Neural crest cell (in vitro differentiated cells): ENCODE results near the gene CEP68. TPM values are rescaled to one million over a fixed set of nuclear protein-coding genes. Genes with fewer than 3 reads are reported as not detected.

Source experiments
- DNase-seq: peaks from one replicate; pipeline ENCODE4 v3.0.0; 2021; ENCODE audit warnings: low read depth, mixed read lengths, low spot score
- H3K27ac Mint-ChIP-seq: one replicate; pipeline ENCODE4 v1.8.0; 2021; ENCODE audit warnings: mild to moderate bottlenecking, mixed read lengths; ENCODE audit not compliant: unreplicated experiment
- H3K27me3 Mint-ChIP-seq: 2 replicates; pipeline ENCODE4 v1.8.0; 2021; ENCODE audit warnings: low read depth, mild to moderate bottlenecking, mixed read lengths
- H3K36me3 Mint-ChIP-seq: 2 replicates; pipeline ENCODE4 v1.8.0; 2021; ENCODE audit warnings: low read depth, mild to moderate bottlenecking, mixed read lengths
- H3K4me1 Mint-ChIP-seq: 2 replicates; pipeline ENCODE4 v1.8.0; 2021; ENCODE audit warnings: mixed read lengths
- H3K4me3 Mint-ChIP-seq: one replicate; pipeline ENCODE4 v1.8.0; 2021; ENCODE audit warnings: mild to moderate bottlenecking, mixed read lengths
- H3K9me3 Mint-ChIP-seq: 2 replicates; pipeline ENCODE4 v1.8.0; 2021; ENCODE audit warnings: mixed read lengths
- total RNA-seq: library from RNA; stranded (reverse); gene quantifications from 2 replicates; pipeline ENCODE4 v1.2.1, GENCODE V29; 2021
- TF ChIP-seq, protein P1 (sequence below): fragments of 200-600 bp; sonication (generic); conservative IDR thresholded peaks from 2 replicates; pipeline ENCODE4 v1.5.0; 2021; ENCODE audit warnings: antibody characterized with exemption, mild to moderate bottlenecking

Gene CEP68
- total RNA-seq, 1 donor from 2014 or later: 25.0 TPM

GRCh38 chr2:65049010-65049639, 7.1 kb upstream of the CEP68 start:
- H3K4me1 Mint-ChIP-seq: peaks cover 9% of the 10 kb centered on the region
- no peak overlapping the region for H3K4me3 Mint-ChIP-seq
- H3K27ac Mint-ChIP-seq: no peak overlapping the region
- peaks cover 2% of the 10 kb centered on the region for H3K9me3 Mint-ChIP-seq
- DNase-seq: no peak
- TF ChIP-seq, protein P1, sequence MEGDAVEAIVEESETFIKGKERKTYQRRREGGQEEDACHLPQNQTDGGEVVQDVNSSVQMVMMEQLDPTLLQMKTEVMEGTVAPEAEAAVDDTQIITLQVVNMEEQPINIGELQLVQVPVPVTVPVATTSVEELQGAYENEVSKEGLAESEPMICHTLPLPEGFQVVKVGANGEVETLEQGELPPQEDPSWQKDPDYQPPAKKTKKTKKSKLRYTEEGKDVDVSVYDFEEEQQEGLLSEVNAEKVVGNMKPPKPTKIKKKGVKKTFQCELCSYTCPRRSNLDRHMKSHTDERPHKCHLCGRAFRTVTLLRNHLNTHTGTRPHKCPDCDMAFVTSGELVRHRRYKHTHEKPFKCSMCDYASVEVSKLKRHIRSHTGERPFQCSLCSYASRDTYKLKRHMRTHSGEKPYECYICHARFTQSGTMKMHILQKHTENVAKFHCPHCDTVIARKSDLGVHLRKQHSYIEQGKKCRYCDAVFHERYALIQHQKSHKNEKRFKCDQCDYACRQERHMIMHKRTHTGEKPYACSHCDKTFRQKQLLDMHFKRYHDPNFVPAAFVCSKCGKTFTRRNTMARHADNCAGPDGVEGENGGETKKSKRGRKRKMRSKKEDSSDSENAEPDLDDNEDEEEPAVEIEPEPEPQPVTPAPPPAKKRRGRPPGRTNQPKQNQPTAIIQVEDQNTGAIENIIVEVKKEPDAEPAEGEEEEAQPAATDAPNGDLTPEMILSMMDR: no peak
- peaks cover 13% of the 10 kb centered on the region for H3K36me3 Mint-ChIP-seq
- H3K27me3 Mint-ChIP-seq: no peaks in the 10 kb centered on the region

DNA sequence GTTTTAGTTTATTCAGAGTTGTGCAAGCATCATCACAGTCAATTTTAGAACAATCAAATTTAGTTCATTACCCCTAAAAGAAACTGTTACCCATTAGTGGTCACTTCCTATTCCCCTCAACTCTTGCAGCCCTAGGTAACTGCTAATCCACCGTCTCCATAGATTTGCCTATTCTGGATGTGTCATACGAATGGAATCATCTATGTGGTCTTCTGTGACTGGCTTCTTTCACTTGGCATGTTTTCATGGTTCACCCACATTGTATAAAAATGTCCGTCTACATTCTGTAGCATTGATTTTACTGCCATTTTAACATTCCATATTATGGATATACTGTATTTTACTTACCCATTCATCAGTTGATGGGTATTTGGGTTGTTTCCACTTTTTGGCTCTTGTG, 5.3 kb upstream of the CEP68 start:
- Mint-ChIP-seq H3K36me3 (peaks cover 6% of the 10 kb centered on the region), H3K9me3 (peaks cover 2% of the 10 kb centered on the region)
- TF ChIP-seq, protein P1: no peak

DNA sequence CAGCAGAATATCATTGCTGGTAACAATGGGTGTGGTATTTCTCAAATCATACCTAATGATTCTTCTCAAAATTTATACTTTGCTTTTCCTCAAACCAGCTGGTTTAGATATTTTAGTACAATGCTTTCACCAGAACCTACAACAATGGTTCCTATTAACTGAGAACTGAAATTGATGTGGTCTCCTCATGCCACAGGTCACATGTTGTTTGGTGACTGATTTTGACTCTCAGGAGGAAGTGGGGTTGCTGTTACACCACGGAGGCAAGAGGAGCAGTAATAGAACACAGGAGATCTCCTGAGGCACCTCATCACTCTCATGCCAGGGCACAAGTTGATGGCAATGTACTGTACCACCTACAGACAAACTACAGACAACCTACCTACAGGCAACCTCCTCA, 3.0 kb upstream of the CEP68 start:
- TF ChIP-seq, protein P1: no peak
- Mint-ChIP-seq H3K4me1 (peaks cover 26% of the 10 kb centered on the region), H3K9me3 (peaks cover 2% of the 10 kb centered on the region), H3K4me3 (peak overlapping the region; percentile 44), H3K27me3 (no peaks in the 10 kb centered on the region), H3K27ac (no peak overlapping the region), H3K36me3 (peaks cover 3% of the 10 kb centered on the region)
- no peak for DNase-seq

More for the DNA sequence above, 5.3 kb upstream of the CEP68 start:
- no peak for DNase-seq
- H3K4me3 Mint-ChIP-seq: no peak overlapping the region
- no peaks in the 10 kb centered on the region for H3K27me3 Mint-ChIP-seq
- H3K27ac Mint-ChIP-seq: no peak overlapping the region
- peaks cover 13% of the 10 kb centered on the region for H3K4me1 Mint-ChIP-seq

DNA sequence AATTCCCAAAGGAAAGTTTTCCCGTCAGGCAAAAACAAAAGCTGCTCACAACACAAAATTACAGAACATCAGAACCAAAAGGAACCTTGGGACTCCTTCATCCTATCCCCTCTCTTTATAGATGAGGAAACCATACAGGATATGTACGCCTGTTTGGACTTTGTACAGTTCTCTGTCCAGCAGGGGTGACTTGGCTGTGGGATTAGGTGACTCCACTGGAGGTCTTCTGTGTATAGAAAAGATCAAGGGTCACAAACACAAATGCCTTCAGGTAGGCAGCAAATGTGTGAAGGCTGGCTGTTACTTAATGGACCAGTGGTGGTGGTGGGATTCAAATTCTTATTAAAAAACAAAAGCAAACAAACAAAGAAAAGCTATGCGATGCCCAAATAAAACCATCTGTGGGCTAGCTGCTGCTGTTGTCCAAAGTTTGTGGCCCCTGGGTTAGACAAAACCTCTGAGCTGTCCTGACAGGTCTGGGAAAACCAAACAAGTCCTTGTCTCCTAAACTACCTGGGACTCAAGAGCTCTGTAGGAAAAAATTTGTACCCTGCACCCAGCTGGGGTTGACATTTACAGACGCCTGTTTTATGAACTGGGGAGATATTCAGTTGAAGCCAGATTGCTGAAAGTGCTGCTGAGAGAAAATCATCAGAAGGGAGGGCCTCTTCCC, 1.3 kb upstream of the CEP68 start:
- Mint-ChIP-seq H3K9me3 (peaks cover 2% of the 10 kb centered on the region), H3K4me3 (peak overlapping the region; percentile 98), H3K36me3 (peaks cover 3% of the 10 kb centered on the region), H3K27me3 (no peaks in the 10 kb centered on the region), H3K27ac (no peak overlapping the region), H3K4me1 (peaks cover 40% of the 10 kb centered on the region)
- TF ChIP-seq, protein P1: no peak
- no peak for DNase-seq

DNA sequence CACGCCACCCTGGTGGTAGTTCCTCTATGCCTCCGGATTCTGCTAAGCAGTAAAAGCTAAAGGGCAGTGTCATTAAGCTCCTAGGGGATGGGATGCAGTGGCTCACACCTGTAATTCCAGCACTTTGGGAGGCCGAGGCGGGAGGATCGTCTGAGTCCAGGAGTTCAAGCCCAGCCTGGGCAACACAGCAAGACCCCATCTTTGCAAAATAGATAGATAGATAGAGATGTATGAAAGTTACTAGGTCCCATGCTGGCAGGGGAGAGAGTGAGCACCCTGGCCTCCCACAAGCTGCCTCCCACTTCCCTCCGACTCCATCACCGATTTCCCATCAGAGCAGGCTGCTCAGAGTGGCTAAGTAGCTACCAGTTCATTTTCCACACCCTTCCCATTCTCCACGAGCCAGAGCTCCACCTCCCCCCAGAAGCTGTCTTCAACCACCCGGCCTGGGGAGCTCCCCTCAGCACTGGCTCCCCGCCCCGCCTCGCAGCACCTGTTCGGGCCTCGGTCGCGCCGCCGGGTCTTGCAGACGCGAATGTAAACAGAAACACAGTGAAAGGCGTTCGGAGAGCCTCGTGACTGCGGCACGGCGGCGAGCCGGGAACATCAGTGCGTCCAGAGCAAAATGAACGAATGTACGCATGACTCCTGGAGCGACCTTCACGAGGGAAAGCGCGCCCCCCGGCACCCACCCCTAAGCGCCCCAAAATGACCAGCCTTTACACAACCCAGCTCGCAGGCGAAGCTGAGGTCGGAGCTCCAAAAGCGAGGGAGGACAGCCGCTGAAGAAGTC, 598 bp upstream of the CEP68 start:
- Mint-ChIP-seq H3K9me3 (peaks cover 2% of the 10 kb centered on the region), H3K27me3 (no peaks in the 10 kb centered on the region), H3K36me3 (peaks cover 3% of the 10 kb centered on the region), H3K4me3 (peak overlapping the region; percentile 98), H3K27ac (peak overlapping the region; percentile 97), H3K4me1 (peaks cover 42% of the 10 kb centered on the region)
- DNase-seq: no peak
- TF ChIP-seq, protein P1: no peak
